IMR-90 (cell line): ENCODE measurements around the gene CELF5. TPM values are rescaled to one million over a fixed set of nuclear protein-coding genes. Genes with fewer than 3 reads are reported as not detected.

Source experiments
- ATAC-seq: fragments of 200-7000 bp; cut with Tn5 transposase; 2 replicates; pipeline ENCODE4 v1.9.1; 2020; ENCODE audit warnings: low read depth, mild to moderate bottlenecking, moderate library complexity
- BruUV-seq: library from RNA; stranded (reverse); fragments of 400-500 nt; replicated peaks from 2 replicates; lab custom pipeline; 2021; lab: Mats Ljungman, UMichigan
- CTCF ChIA-PET: fragments of 300-600 bp; formaldehyde crosslinking; extraction: SDS; loops from one replicate; lab custom pipeline; 2021; ENCODE audit warnings: antibody characterized with exemption; lab: Yijun Ruan, JAX
- POLR2A ChIA-PET: fragments of 300-600 bp; sonication (Branson Sonifier 250); formaldehyde crosslinking; loops from one replicate; lab custom pipeline; 2022; ENCODE audit warnings: antibody characterized with exemption; ENCODE audit not compliant: unreplicated experiment; lab: Charles Lee
- DNase-seq: peaks from one replicate; pipeline ENCODE4 v3.0.0; 2013
- H2AFZ ChIP-seq: replicated peaks from 2 replicates; pipeline ENCODE3; 2013; ENCODE audit warnings: low read length, mild to moderate bottlenecking; ENCODE audit not compliant: poor library complexity
- H2AK5ac ChIP-seq: 2 replicates; pipeline ENCODE4 v1.6.1; 2013; ENCODE audit warnings: low read depth, low read length, inconsistent platforms
- H2AK9ac ChIP-seq: replicated peaks from 2 replicates; pipeline ENCODE3; 2013; ENCODE audit warnings: mild to moderate bottlenecking, low read depth, low read length, moderate library complexity; ENCODE audit not compliant: poor library complexity
- H2BK120ac ChIP-seq: 2 replicates; pipeline ENCODE4 v1.6.1; 2013; ENCODE audit warnings: low read depth, low read length, inconsistent platforms
- H2BK15ac ChIP-seq: 3 replicates; pipeline ENCODE4 v1.6.1; 2013; ENCODE audit warnings: low read depth, low read length, inconsistent platforms
- H2BK20ac ChIP-seq: 2 replicates; pipeline ENCODE4 v1.6.1; 2013; ENCODE audit warnings: low read depth, mild to moderate bottlenecking, inconsistent platforms, low read length, moderate library complexity
- H2BK5ac ChIP-seq: 2 replicates; pipeline ENCODE4 v1.6.1; 2013; ENCODE audit warnings: mild to moderate bottlenecking, low read depth, low read length, inconsistent platforms; ENCODE audit not compliant: poor library complexity, severe bottlenecking
- H3K14ac ChIP-seq: replicated peaks from 2 replicates; pipeline ENCODE4 v1.6.1; 2013; ENCODE audit warnings: low read depth, low read length, inconsistent platforms
- H3K18ac ChIP-seq: 2 replicates; pipeline ENCODE4 v1.6.1; 2013; ENCODE audit warnings: low read depth, low read length, control low read depth
- H3K23ac ChIP-seq: 2 replicates; pipeline ENCODE4 v1.6.1; 2013; ENCODE audit warnings: low read depth, low read length, inconsistent platforms
- H3K27ac ChIP-seq: 2 replicates; pipeline ENCODE4 v1.5.1; 2013; ENCODE audit warnings: mild to moderate bottlenecking, control low read depth, low read length; ENCODE audit not compliant: insufficient read depth
- H3K27me3 ChIP-seq: 2 replicates; pipeline ENCODE4 v1.6.1; 2013; ENCODE audit warnings: low read length; ENCODE audit not compliant: control insufficient read depth, insufficient read depth
- H3K36me3 ChIP-seq: 2 replicates; pipeline ENCODE4 v1.6.1; 2013; ENCODE audit warnings: low read length, mixed read lengths; ENCODE audit not compliant: control insufficient read depth, insufficient read depth
- H3K4ac ChIP-seq: 2 replicates; pipeline ENCODE4 v1.6.1; 2013; ENCODE audit warnings: low read depth, low read length, inconsistent platforms
- H3K4me1 ChIP-seq: 2 replicates; pipeline ENCODE4 v1.6.1; 2013; ENCODE audit warnings: low read length, mixed read lengths; ENCODE audit not compliant: control insufficient read depth, insufficient read depth
- H3K4me2 ChIP-seq: 2 replicates; pipeline ENCODE4 v1.6.1; 2013; ENCODE audit warnings: low read depth, mild to moderate bottlenecking, control low read depth, low read length, moderate library complexity
- H3K4me3 ChIP-seq: 2 replicates; pipeline ENCODE4 v1.5.1; 2013; ENCODE audit warnings: low read depth, mild to moderate bottlenecking, control low read depth, low read length, moderate library complexity; ENCODE audit not compliant: insufficient read depth
- H3K56ac ChIP-seq: 2 replicates; pipeline ENCODE4 v1.6.1; 2013; ENCODE audit warnings: low read length, inconsistent platforms; ENCODE audit not compliant: insufficient read depth; ENCODE audit errors: extremely low read depth
- H3K79me1 ChIP-seq, 2 experiments: 2 replicates each; pipeline ENCODE4 v1.6.1; 2013; ENCODE audit warnings: low read length in 2 of 2, inconsistent platforms in 1 of 2, low read depth in 1 of 2
- H3K9ac ChIP-seq: 2 replicates; pipeline ENCODE4 v1.6.1; 2013; ENCODE audit warnings: low read depth, low read length, control low read depth
- H3K9me1 ChIP-seq: 2 replicates; pipeline ENCODE4 v1.6.1; 2013; ENCODE audit warnings: low read length, inconsistent platforms; ENCODE audit not compliant: insufficient read depth
- H3K9me3 ChIP-seq: 2 replicates; pipeline ENCODE4 v1.6.1; 2013; ENCODE audit warnings: low read length; ENCODE audit not compliant: control insufficient read depth, insufficient read depth
- H4K20me1 ChIP-seq: 2 replicates; pipeline ENCODE4 v1.6.1; 2013; ENCODE audit warnings: low read length, inconsistent platforms; ENCODE audit not compliant: insufficient read depth
- H4K5ac ChIP-seq: 2 replicates; pipeline ENCODE4 v1.6.1; 2013; ENCODE audit warnings: mild to moderate bottlenecking, low read depth, low read length, control low read depth
- H4K8ac ChIP-seq, 2 experiments: 2 replicates each; pipeline ENCODE4 v1.6.1; 2013; ENCODE audit warnings: low read depth in 2 of 2, low read length in 2 of 2, control low read depth in 1 of 2, inconsistent platforms in 1 of 2
- H4K91ac ChIP-seq: 2 replicates; pipeline ENCODE4 v1.6.1; 2013; ENCODE audit warnings: low read depth, low read length, inconsistent platforms; ENCODE audit not compliant: insufficient read depth
- CEBPB ChIP-seq: IDR thresholded peaks from 2 replicates; pipeline ENCODE4 v1.6.1; 2012; ENCODE audit warnings: low read depth, low read length, improper control_type of control experiment
- ELK1 ChIP-seq: fragments of 150-350 bp; IDR thresholded peaks from 2 replicates; pipeline ENCODE4 v1.6.1; 2016; ENCODE audit warnings: low read depth, mild to moderate bottlenecking, low read length, moderate library complexity, borderline replicate concordance
- FOS ChIP-seq: fragments of 150-350 bp; IDR thresholded peaks from 2 replicates; pipeline ENCODE4 v1.6.1; 2016; ENCODE audit warnings: low read depth, low read length
- MAFK ChIP-seq: IDR thresholded peaks from 2 replicates; pipeline ENCODE4 v1.6.1; 2012; ENCODE audit warnings: low read depth, low read length, improper control_type of control experiment
- MXI1 ChIP-seq: IDR thresholded peaks from 2 replicates; pipeline ENCODE4 v1.6.1; 2012; ENCODE audit warnings: low read depth, mild to moderate bottlenecking, low read length, moderate library complexity, borderline replicate concordance
- WGBS, 2 experiments: methylation state at CpG; one replicate each; pipeline versions ENCODE4 v1.1.5 to v1.1.7; 2013; ENCODE audit warnings: missing lambda C conversion rate in 2 of 2; ENCODE audit not compliant: insufficient read length in 1 of 2; ENCODE audit errors: extremely low coverage in 2 of 2; 5-methylcytosine and 5-hydroxymethylcytosine counted together
- dilution Hi-C: fragments of 300-500 bp; cut with HindIII; formaldehyde crosslinking; loops from one replicate; pipeline ENCODE4 v1.14.3; 2018; ENCODE audit warnings: low sequenced_read_pairs; ENCODE audit not compliant: unreplicated experiment
- in situ Hi-C: fragments of 300-500 bp; cut with MboI; formaldehyde crosslinking; loops from 3 replicates; pipeline ENCODE4 v1.14.3; 2019; ENCODE audit warnings: low sequenced_read_pairs, inconsistent platforms, mixed read lengths
- intact Hi-C: fragments of 100-400 bp; cut with micrococcal nuclease; formaldehyde crosslinking; loops from 2 replicates; pipeline ENCODE4 v1.10.0; 2022
- polyA plus RNA-seq, 3 experiments: library from polyadenylated mRNA; depleted of rRNA; stranded (reverse); fragments of >200 nt; gene quantifications; 2 replicates each; pipeline ENCODE4 v1.2.3, GENCODE V29; 2012; ENCODE audit warnings: low replicate concordance in 1 of 3
- total RNA-seq: library from RNA; depleted of rRNA; stranded (reverse); fragments of >200 nt; gene quantifications from 2 replicates; pipeline ENCODE4 v1.2.3, GENCODE V29; 2012

Gene CELF5
- total and polyA plus RNA-seq, 2 of the 4 experiments (the other 2 are of a cell fraction): 0.02 TPM; not detected in 1

DNA sequence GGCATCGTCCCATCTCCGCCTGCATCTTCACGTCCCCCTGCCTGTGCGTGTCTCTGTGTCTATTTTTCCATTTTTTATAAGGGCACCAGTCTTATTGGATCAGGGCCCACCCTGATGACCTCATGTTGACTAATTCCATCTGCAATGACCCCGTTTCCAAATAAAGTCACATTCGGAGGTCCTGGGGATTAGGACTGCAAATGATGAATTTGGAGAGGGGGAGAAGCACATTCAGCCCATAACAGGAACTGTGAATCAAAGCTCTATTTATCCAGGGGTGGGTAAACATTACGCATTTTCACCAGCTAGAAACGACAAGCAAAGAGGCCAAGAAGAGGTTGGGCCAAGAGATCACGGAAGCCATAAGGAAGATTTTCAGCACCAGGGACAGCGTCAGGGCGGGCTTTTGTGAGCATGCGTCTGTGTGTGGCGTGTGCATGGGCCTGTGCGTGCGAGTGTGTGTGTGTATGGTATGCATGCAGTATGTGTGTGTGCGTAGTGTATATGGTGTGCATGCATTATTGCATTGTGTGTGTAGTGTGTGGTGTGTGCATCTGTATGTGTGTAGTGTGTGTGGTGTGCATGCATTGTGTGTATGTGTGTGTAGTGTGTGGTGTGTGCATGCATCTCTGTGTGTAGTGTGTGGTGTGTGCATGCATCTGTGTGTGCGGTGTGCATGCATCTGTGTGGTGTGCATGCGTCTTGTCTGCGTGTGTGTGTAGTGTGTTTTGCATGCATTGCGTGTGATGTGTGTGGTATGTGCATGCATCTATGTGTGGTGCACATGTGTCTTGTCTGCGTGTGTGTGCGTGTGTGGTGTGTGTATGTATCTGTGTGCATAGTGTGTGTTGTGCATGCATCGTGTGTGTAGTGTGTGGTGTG is 19.6 kb downstream of the CELF5 start:
- no peak overlapping the region for H3K9ac ChIP-seq
- in situ Hi-C loops (no loop called here), intact Hi-C loops (no loop called here), dilution Hi-C loops (no loop called here)
- H3K56ac ChIP-seq: no peak overlapping the region
- H3K79me1 ChIP-seq: no peaks in the 10 kb centered on the region
- H4K5ac ChIP-seq: no peak overlapping the region
- H3K4me1 ChIP-seq: no peaks in the 10 kb centered on the region
- H4K20me1 ChIP-seq: peaks cover 6% of the 10 kb centered on the region; the same call in 1 of the 2 replicates
- ChIA-PET CTCF (no interaction called here), POLR2A (no interaction called here)
- no peak overlapping the region for H3K23ac ChIP-seq
- no peak overlapping the region for H2BK120ac ChIP-seq
- BruUV-seq: no TSS peak
- H3K4ac ChIP-seq: no peak overlapping the region
- H3K14ac ChIP-seq: no peak overlapping the region
- DNase-seq: peak; percentile 56
- no peak overlapping the region for H2AK9ac ChIP-seq
- H2BK20ac ChIP-seq: no peak overlapping the region
- no peak overlapping the region for H3K4me2 ChIP-seq
- no peaks in the 10 kb centered on the region; the same call in 1 of the 2 replicates for H3K27me3 ChIP-seq
- H3K36me3 ChIP-seq: no peaks in the 10 kb centered on the region
- TF ChIP-seq FOS (no peak), ELK1 (no peak), MXI1 (0 out of 2 replicates have a peak, but pooled peaks have one; percentile 28), MAFK (no peak), CEBPB (no peak)
- no peak overlapping the region for H3K18ac ChIP-seq
- peak; percentile 49 for ATAC-seq
- H2AK5ac ChIP-seq: no peak overlapping the region
- no peak overlapping the region for H3K27ac ChIP-seq
- H3K4me3 ChIP-seq: no peak overlapping the region
- H2BK5ac ChIP-seq: no peak overlapping the region
- H3K9me3 ChIP-seq: no peaks in the 10 kb centered on the region
- H4K8ac ChIP-seq: no peak overlapping the region
- no peak overlapping the region for H2BK15ac ChIP-seq
- WGBS, 2 experiments: 38% methylated on average over 20 of the region's 23 CpGs; no CpG with 5 or more reads in 1 of the 2 experiments
- H2AFZ ChIP-seq: peak overlapping the region; percentile 72
- peaks cover 13% of the 10 kb centered on the region for H3K9me1 ChIP-seq
- no peak overlapping the region for H4K91ac ChIP-seq
